ENCODE results near the gene HLA-B.

HLA-B gene

GRCh38 chr6:31366693-31367470, 9.9 kb upstream of the HLA-B start:
- DNase-seq (ENCODE audit: low read depth in 1 of 2, low spot score in 1 of 2): peak; percentile 75 to 87
- Histone ChIP-seq H3K27ac (replicated peaks) (no peak overlapping the region), H3K4me3 (replicated peaks; ENCODE audit: insufficient read depth, low read length) (peak overlapping the region; percentile 36), H3K27me3 (ENCODE audit: insufficient read depth, poor library complexity, severe bottlenecking) (peaks cover 3% of the 10 kb centered on the region)
- no peak for TF ChIP-seq SPI1 (IDR thresholded peaks at IDR 0.05; ENCODE audit: borderline replicate concordance, low read depth)
- TF ChIP-seq POLR2AphosphoS5 (IDR thresholded peaks at IDR 0.05; ENCODE audit: low read depth): no peak
- peak; percentile 75 for TF ChIP-seq CTCF (IDR thresholded peaks at IDR 0.05; ENCODE audit: insufficient read depth, low read length)
- TF ChIP-seq REST (IDR thresholded peaks at IDR 0.05; ENCODE audit: insufficient replicate concordance, low read depth): no peak
- no peak for TF ChIP-seq GABPA (IDR thresholded peaks at IDR 0.05; ENCODE audit: low read depth)

GRCh38 chr6:31365864-31366263, 8.9 kb upstream of the HLA-B start:
- DNase-seq (ENCODE audit: low read depth in 1 of 2, low spot score in 1 of 2): no peak
- TF ChIP-seq GABPA (IDR thresholded peaks at IDR 0.05; ENCODE audit: low read depth): no peak

GRCh38 chr6:31363811-31364210, 6.8 kb upstream of the HLA-B start:
- Histone ChIP-seq H3K27me3 (ENCODE audit: insufficient read depth, poor library complexity, severe bottlenecking) (peaks cover 3% of the 10 kb centered on the region), H3K27ac (replicated peaks) (no peak overlapping the region), H3K4me3 (replicated peaks; ENCODE audit: insufficient read depth, low read length) (no peak overlapping the region)
- TF ChIP-seq CTCF (IDR thresholded peaks at IDR 0.05; ENCODE audit: insufficient read depth, low read length) (no peak), POLR2AphosphoS5 (IDR thresholded peaks at IDR 0.05; ENCODE audit: low read depth) (no peak), SPI1 (IDR thresholded peaks at IDR 0.05; ENCODE audit: borderline replicate concordance, low read depth) (no peak), GABPA (IDR thresholded peaks at IDR 0.05; ENCODE audit: low read depth) (no peak), REST (IDR thresholded peaks at IDR 0.05; ENCODE audit: insufficient replicate concordance, low read depth) (no peak)
- no peak for DNase-seq (ENCODE audit: low read depth in 1 of 2, low spot score in 1 of 2)

More at GRCh38 chr6:31365864-31366263, 8.9 kb upstream of the HLA-B start:
- H3K27ac ChIP-seq (replicated peaks): no peak overlapping the region
- peaks cover 3% of the 10 kb centered on the region for H3K27me3 ChIP-seq (ENCODE audit: insufficient read depth, poor library complexity, severe bottlenecking)
- H3K4me3 ChIP-seq (replicated peaks; ENCODE audit: insufficient read depth, low read length): no peak overlapping the region

- Histone ChIP-seq H3K27me3 (ENCODE audit: insufficient read depth, poor library complexity, severe bottlenecking) (no peaks in the 10 kb centered on the region), H3K27ac (replicated peaks) (no peak overlapping the region), H3K4me3 (replicated peaks; ENCODE audit: insufficient read depth, low read length) (no peak overlapping the region)
- no peak for DNase-seq (ENCODE audit: low read depth in 1 of 2, low spot score in 1 of 2)
- TF ChIP-seq POLR2AphosphoS5 (IDR thresholded peaks at IDR 0.05; ENCODE audit: low read depth): no peak
- TF ChIP-seq REST (IDR thresholded peaks at IDR 0.05; ENCODE audit: insufficient replicate concordance, low read depth): no peak
- TF ChIP-seq GABPA (IDR thresholded peaks at IDR 0.05; ENCODE audit: low read depth): no peak
- TF ChIP-seq CTCF (IDR thresholded peaks at IDR 0.05; ENCODE audit: insufficient read depth, low read length): no peak
- TF ChIP-seq SPI1 (IDR thresholded peaks at IDR 0.05; ENCODE audit: borderline replicate concordance, low read depth): no peak
Measured at GRCh38 chr6:31362751-31363150, 5.8 kb upstream of the HLA-B start.
